HEK293 (cell line): ENCODE results near the gene IQSEC1.

Experiments used
- CTCF ChIA-PET: fragments of 350-600 bp; formaldehyde crosslinking; extraction: SDS; loops from one replicate; lab custom pipeline; 2021; ENCODE audit warnings: antibody characterized with exemption; lab: Yijun Ruan, JAX
- POLR2A ChIA-PET: fragments of 300-600 bp; formaldehyde crosslinking; extraction: SDS; loops from one replicate; lab custom pipeline; 2020; ENCODE audit warnings: antibody characterized with exemption, inconsistent platforms; lab: Yijun Ruan, JAX
- H3K27ac ChIP-seq: fragments of 200-500 bp; sonication (Bioruptor generic); 2 replicates; pipeline ENCODE4 v1.5.1; 2014; ENCODE audit warnings: low read depth, low read length, control low read depth, inconsistent platforms; ENCODE audit errors: extremely low read depth
- H3K36me3 ChIP-seq, 2 experiments: fragments of 200-500 bp in 1 of 2; sonication (Bioruptor generic) in 1 of 2; 1 replicate in 1 of 2; 2 replicates in 1 of 2; pipeline ENCODE4 v1.5.1; 2014 to 2017; ENCODE audit warnings: inconsistent platforms in 2 of 2, low read length in 2 of 2; ENCODE audit not compliant: control insufficient read depth in 2 of 2, insufficient read depth in 1 of 2
- H3K4me1 ChIP-seq: fragments of 200-500 bp; sonication (Bioruptor generic); 2 replicates; pipeline ENCODE4 v1.5.1; 2014; ENCODE audit warnings: mild to moderate bottlenecking, low read length, inconsistent platforms; ENCODE audit not compliant: control insufficient read depth, insufficient read depth
- H3K4me3 ChIP-seq: 2 replicates; pipeline ENCODE4 v1.5.1; 2011; ENCODE audit warnings: low read depth, mild to moderate bottlenecking, control low read depth, low read length, moderate library complexity
- H3K9me3 ChIP-seq: fragments of 200-500 bp; sonication (Bioruptor generic); 2 replicates; pipeline ENCODE4 v1.5.1; 2014; ENCODE audit warnings: low read depth, low read length, inconsistent platforms; ENCODE audit not compliant: control insufficient read depth, insufficient read depth
- GFI1B ChIP-seq: fragments of 450-650 bp; formaldehyde crosslinking; IDR thresholded peaks from 2 replicates; pipeline ENCODE4 v1.5.1; 2016; ENCODE audit warnings: missing biosample characterization, missing genetic modification characterization
- SCRT1 ChIP-seq: fragments of 450-650 bp; formaldehyde crosslinking; IDR thresholded peaks from 2 replicates; pipeline ENCODE4 v1.5.1; 2016; ENCODE audit warnings: missing biosample characterization, missing genetic modification characterization, borderline replicate concordance
- SP2 ChIP-seq: fragments of 450-650 bp; formaldehyde crosslinking; IDR thresholded peaks from 2 replicates; pipeline ENCODE4 v1.5.1; 2016; ENCODE audit warnings: missing biosample characterization, missing genetic modification characterization
- ZEB2 ChIP-seq: fragments of 450-650 bp; formaldehyde crosslinking; IDR thresholded peaks from 2 replicates; pipeline ENCODE4 v1.5.1; 2016; ENCODE audit warnings: missing biosample characterization, missing genetic modification characterization
- ZNF138 ChIP-seq: fragments of 450-650 bp; formaldehyde crosslinking; IDR thresholded peaks from 2 replicates; pipeline ENCODE4 v1.5.1; 2016; ENCODE audit warnings: missing biosample characterization, missing genetic modification characterization, borderline replicate concordance
- ZNF174 ChIP-seq: fragments of 450-650 bp; formaldehyde crosslinking; IDR thresholded peaks from 2 replicates; pipeline ENCODE4 v1.5.0; 2017; ENCODE audit warnings: missing biosample characterization, mild to moderate bottlenecking, missing genetic modification characterization
- ZNF214 ChIP-seq: fragments of 450-650 bp; formaldehyde crosslinking; IDR thresholded peaks from 2 replicates; pipeline ENCODE4 v1.5.1; 2017; ENCODE audit warnings: missing biosample characterization, mild to moderate bottlenecking, missing genetic modification characterization, borderline replicate concordance
- ZNF24 ChIP-seq: fragments of 450-650 bp; formaldehyde crosslinking; IDR thresholded peaks from 2 replicates; pipeline ENCODE4 v1.5.1; 2016; ENCODE audit warnings: missing biosample characterization, missing genetic modification characterization
- ZNF274 ChIP-seq, 2 experiments: fragments of 200-500 bp in 1 of 2; fragments of 450-650 bp in 1 of 2; sonication (Bioruptor generic) in 1 of 2; formaldehyde crosslinking in 1 of 2; IDR thresholded peaks; 2 replicates each; pipeline versions ENCODE4 v1.5.1 to v1.6.1; 2014 to 2016; ENCODE audit warnings: borderline replicate concordance in 1 of 2, inconsistent platforms in 1 of 2, low read length in 1 of 2, missing biosample characterization in 1 of 2, missing genetic modification characterization in 1 of 2
- ZNF311 ChIP-seq: fragments of 450-650 bp; formaldehyde crosslinking; IDR thresholded peaks from 2 replicates; pipeline ENCODE4 v1.5.1; 2017; ENCODE audit warnings: missing biosample characterization, missing genetic modification characterization, borderline replicate concordance
- ZNF354C ChIP-seq: fragments of 450-650 bp; formaldehyde crosslinking; IDR thresholded peaks from 2 replicates; pipeline ENCODE4 v1.5.1; 2016; ENCODE audit warnings: missing biosample characterization, missing genetic modification characterization, low read depth, borderline replicate concordance
- ZNF501 ChIP-seq: fragments of 450-650 bp; formaldehyde crosslinking; IDR thresholded peaks from 2 replicates; pipeline ENCODE4 v1.5.1; 2016; ENCODE audit warnings: missing biosample characterization, missing genetic modification characterization
- ZNF626 ChIP-seq: fragments of 450-650 bp; sonication (Bioruptor Pico); formaldehyde crosslinking; IDR thresholded peaks from 2 replicates; pipeline ENCODE4 v1.5.1; 2018; ENCODE audit warnings: missing biosample characterization, missing genetic modification characterization, inconsistent platforms
- TF ChIP-seq, protein P1 (sequence below): fragments of 450-650 bp; formaldehyde crosslinking; IDR thresholded peaks from 2 replicates; pipeline ENCODE4 v1.5.1; 2017; ENCODE audit warnings: missing biosample characterization, missing genetic modification characterization
- TF ChIP-seq, protein P2 (sequence below): fragments of 450-650 bp; formaldehyde crosslinking; IDR thresholded peaks from 2 replicates; pipeline ENCODE4 v1.5.1; 2017; ENCODE audit warnings: missing biosample characterization, missing genetic modification characterization
- TF ChIP-seq, protein P3 (sequence below): fragments of 450-650 bp; formaldehyde crosslinking; IDR thresholded peaks from 2 replicates; pipeline ENCODE4 v1.5.1; 2016; ENCODE audit warnings: missing biosample characterization, missing genetic modification characterization
- TF ChIP-seq, protein P4 (sequence below): fragments of 450-650 bp; formaldehyde crosslinking; IDR thresholded peaks from 2 replicates; pipeline ENCODE4 v1.5.1; 2016; ENCODE audit warnings: missing biosample characterization, missing genetic modification characterization

The IQSEC1 gene

DNA sequence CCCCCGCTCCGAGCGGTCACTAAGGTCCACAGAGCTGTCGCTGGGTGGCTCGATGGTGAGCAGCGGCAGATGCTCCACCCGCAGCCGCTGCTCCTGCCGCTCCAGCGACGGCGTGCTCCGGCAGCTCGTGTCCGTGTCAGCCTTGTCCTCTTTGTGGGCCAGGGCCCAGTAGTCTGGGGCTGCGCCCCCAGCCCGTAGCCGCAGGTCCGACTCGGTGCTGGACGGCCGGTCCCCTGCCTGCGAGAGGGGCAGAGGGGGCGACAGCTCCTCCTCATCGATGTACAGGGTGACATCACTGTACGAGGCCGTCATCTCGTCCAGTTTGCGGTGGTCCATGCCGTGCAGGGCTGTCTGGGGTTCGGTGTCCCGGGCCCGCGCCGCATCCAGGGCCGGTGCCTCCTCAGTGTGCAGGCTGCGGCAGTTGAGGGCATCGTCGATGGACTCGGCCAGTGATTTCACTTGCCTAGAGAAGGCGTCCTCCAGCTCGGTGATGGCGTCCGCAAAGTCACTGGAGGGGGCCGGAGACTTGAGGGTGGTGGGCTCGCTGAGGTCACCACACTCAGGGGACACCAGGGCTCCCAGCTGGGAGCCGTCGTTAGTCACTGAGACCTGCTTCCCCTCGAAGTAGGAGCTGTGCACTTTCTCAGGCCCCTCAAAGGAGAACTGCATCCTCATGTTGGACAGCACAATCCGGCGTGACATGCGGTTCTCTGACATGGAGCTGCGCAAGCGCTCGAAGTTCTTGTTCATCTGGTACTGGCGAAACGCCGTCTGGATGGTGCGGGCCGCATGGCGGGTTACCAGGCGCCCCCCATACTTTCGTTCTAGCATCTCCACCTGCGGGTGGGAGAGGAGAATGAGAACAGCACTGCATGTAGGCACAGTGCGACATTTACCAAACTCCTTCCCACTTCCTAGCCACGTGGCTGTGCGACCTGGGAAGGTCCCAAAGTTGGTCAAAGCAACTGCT, 137.1 kb downstream of the IQSEC1 start:
- H3K9me3 ChIP-seq, result no peaks in the 10 kb centered on the region
- peaks cover 0 to 81% of the 10 kb centered on the region in 2 experiments; a peak in 1 of 3 replicates for H3K36me3 ChIP-seq
- ChIA-PET CTCF (interaction anchor here (1.9 kb wide), 1 partner anchor 48 kb away, joined by 4 read pairs; no protein-coding TSS in a partner anchor), POLR2A (no interaction called here)
- H3K4me1 ChIP-seq, result no peaks in the 10 kb centered on the region
- H3K27ac ChIP-seq, result no peak overlapping the region
- no peak overlapping the region for H3K4me3 ChIP-seq
- TF ChIP-seq, protein P1, sequence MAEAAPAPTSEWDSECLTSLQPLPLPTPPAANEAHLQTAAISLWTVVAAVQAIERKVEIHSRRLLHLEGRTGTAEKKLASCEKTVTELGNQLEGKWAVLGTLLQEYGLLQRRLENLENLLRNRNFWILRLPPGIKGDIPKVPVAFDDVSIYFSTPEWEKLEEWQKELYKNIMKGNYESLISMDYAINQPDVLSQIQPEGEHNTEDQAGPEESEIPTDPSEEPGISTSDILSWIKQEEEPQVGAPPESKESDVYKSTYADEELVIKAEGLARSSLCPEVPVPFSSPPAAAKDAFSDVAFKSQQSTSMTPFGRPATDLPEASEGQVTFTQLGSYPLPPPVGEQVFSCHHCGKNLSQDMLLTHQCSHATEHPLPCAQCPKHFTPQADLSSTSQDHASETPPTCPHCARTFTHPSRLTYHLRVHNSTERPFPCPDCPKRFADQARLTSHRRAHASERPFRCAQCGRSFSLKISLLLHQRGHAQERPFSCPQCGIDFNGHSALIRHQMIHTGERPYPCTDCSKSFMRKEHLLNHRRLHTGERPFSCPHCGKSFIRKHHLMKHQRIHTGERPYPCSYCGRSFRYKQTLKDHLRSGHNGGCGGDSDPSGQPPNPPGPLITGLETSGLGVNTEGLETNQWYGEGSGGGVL (tag by site-specific recombination), result no peak
- TF ChIP-seq ZNF214 (tag by site-specific recombination), result no peak
- TF ChIP-seq ZNF311, result no peak
- TF ChIP-seq, protein P2, sequence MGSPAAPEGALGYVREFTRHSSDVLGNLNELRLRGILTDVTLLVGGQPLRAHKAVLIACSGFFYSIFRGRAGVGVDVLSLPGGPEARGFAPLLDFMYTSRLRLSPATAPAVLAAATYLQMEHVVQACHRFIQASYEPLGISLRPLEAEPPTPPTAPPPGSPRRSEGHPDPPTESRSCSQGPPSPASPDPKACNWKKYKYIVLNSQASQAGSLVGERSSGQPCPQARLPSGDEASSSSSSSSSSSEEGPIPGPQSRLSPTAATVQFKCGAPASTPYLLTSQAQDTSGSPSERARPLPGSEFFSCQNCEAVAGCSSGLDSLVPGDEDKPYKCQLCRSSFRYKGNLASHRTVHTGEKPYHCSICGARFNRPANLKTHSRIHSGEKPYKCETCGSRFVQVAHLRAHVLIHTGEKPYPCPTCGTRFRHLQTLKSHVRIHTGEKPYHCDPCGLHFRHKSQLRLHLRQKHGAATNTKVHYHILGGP (tag by site-specific recombination), result no peak
- no peak for TF ChIP-seq SP2 (tag by site-specific recombination)
- no peak for TF ChIP-seq ZNF354C
- no peak for TF ChIP-seq ZNF174 (tag by site-specific recombination)
- no peak for TF ChIP-seq ZNF501
- TF ChIP-seq, protein P3, sequence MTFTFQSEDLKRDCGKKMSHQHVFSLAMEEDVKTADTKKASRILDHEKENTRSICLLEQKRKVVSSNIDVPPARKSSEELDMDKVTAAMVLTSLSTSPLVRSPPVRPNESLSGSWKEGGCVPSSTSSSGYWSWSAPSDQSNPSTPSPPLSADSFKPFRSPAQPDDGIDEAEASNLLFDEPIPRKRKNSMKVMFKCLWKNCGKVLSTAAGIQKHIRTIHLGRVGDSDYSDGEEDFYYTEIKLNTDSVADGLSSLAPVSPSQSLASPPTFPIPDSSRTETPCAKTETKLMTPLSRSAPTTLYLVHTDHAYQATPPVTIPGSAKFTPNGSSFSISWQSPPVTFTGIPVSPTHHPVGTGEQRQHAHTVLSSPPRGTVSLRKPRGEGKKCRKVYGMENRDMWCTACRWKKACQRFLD (tag by site-specific recombination), result no peak
- TF ChIP-seq, protein P4, sequence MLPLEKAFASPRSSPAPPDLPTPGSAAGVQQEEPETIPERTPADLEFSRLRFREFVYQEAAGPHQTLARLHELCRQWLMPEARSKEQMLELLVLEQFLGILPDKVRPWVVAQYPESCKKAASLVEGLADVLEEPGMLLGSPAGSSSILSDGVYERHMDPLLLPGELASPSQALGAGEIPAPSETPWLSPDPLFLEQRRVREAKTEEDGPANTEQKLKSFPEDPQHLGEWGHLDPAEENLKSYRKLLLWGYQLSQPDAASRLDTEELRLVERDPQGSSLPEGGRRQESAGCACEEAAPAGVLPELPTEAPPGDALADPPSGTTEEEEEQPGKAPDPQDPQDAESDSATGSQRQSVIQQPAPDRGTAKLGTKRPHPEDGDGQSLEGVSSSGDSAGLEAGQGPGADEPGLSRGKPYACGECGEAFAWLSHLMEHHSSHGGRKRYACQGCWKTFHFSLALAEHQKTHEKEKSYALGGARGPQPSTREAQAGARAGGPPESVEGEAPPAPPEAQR (tag by site-specific recombination), result no peak
- TF ChIP-seq ZNF274 (IDR thresholded peaks at IDR 0.05; ENCODE audit: low read length), result no peak
- no peak for TF ChIP-seq ZNF274 (tag by site-specific recombination; IDR thresholded peaks at IDR 0.05; ENCODE audit: borderline replicate concordance)
- TF ChIP-seq ZNF626 (tag by site-specific recombination), result no peak
- no peak for TF ChIP-seq GFI1B
- no peak for TF ChIP-seq ZNF138 (tag by site-specific recombination)
- no peak for TF ChIP-seq ZEB2 (tag by site-specific recombination)
- no peak for TF ChIP-seq ZNF24 (tag by site-specific recombination)
- TF ChIP-seq SCRT1, result no peak
